Smooth muscle cell (in vitro differentiated cells): ENCODE results near the gene SLC25A29. TPM values are rescaled to one million over a fixed set of nuclear protein-coding genes. Genes with fewer than 3 reads are reported as not detected.

ENCODE experiments used
- DNase-seq: peaks from one replicate; lab custom pipeline; 2025; ENCODE audit not compliant: unreplicated experiment; lab: John Stamatoyannopoulos, UW
- H2AFZ ChIP-seq: fragments of 200-600 bp; sonication (generic); 2 replicates; pipeline ENCODE4 v1.6.0; 2016; ENCODE audit warnings: antibody characterized with exemption, low read depth, mild to moderate bottlenecking
- H3F3A ChIP-seq: fragments of 200-600 bp; sonication (generic); 2 replicates; pipeline ENCODE4 v1.6.0; 2017; ENCODE audit warnings: antibody characterized with exemption, low read depth
- H3K27ac ChIP-seq: fragments of 200-600 bp; sonication (generic); 2 replicates; pipeline ENCODE4 v1.5.1; 2016; ENCODE audit warnings: low read depth, mild to moderate bottlenecking
- H3K27me3 ChIP-seq: fragments of 200-600 bp; sonication (generic); 2 replicates; pipeline ENCODE4 v1.6.1; 2016; ENCODE audit warnings: low read depth, mild to moderate bottlenecking
- H3K36me3 ChIP-seq: fragments of 200-600 bp; sonication (generic); 2 replicates; pipeline ENCODE4 v1.5.1; 2016; ENCODE audit warnings: low read depth
- H3K4me1 ChIP-seq: fragments of 200-600 bp; sonication (generic); 2 replicates; pipeline ENCODE4 v1.5.1; 2016; ENCODE audit warnings: low read depth
- H3K4me2 ChIP-seq: fragments of 200-600 bp; sonication (generic); 2 replicates; pipeline ENCODE4 v1.6.0; 2016; ENCODE audit warnings: mild to moderate bottlenecking
- H3K4me3 ChIP-seq: fragments of 200-600 bp; sonication (generic); 2 replicates; pipeline ENCODE4 v1.5.1; 2016; ENCODE audit warnings: mild to moderate bottlenecking
- H3K79me2 ChIP-seq: fragments of 200-600 bp; sonication (generic); 2 replicates; pipeline ENCODE4 v1.6.0; 2016; ENCODE audit warnings: low read depth, mild to moderate bottlenecking
- H3K9ac ChIP-seq: fragments of 200-600 bp; sonication (generic); 2 replicates; pipeline ENCODE4 v1.6.0; 2016; ENCODE audit warnings: low read depth
- H3K9me3 ChIP-seq: fragments of 200-600 bp; sonication (generic); replicated peaks from 2 replicates; pipeline ENCODE4 v1.5.1; 2016; ENCODE audit warnings: low read depth
- H4K20me1 ChIP-seq: fragments of 200-600 bp; sonication (generic); 2 replicates; pipeline ENCODE4 v1.6.0; 2016; ENCODE audit warnings: low read depth
- WGBS: methylation state at CpG from one replicate; pipeline ENCODE4 v1.1.7; 2016; ENCODE audit warnings: low lambda C conversion rate; 5-methylcytosine and 5-hydroxymethylcytosine counted together
- polyA plus RNA-seq: library from polyadenylated mRNA; unstranded; fragments of >200 nt; fragmentation: Nextera tagmentation; extraction: Ambion mirVana; gene quantifications from 2 replicates; pipeline ENCODE4 v1.2.1, GENCODE V29; 2016
- total RNA-seq: library from RNA; depleted of rRNA; stranded (reverse); fragments of >200 nt; gene quantifications from 2 replicates; pipeline ENCODE4 v1.2.3, GENCODE V29; 2014
- TF ChIP-seq, protein P1 (sequence below): fragments of 200-600 bp; sonication (generic); IDR thresholded peaks from 2 replicates; pipeline ENCODE4 v1.5.1; 2017; ENCODE audit warnings: borderline replicate concordance, mild to moderate bottlenecking, antibody characterized with exemption; ENCODE audit not compliant: insufficient read depth, poor library complexity, severe bottlenecking

SLC25A29 gene
- total and polyA plus RNA-seq, 2 experiments from 2014 or later = 27.5 to 31.8 TPM

DNA sequence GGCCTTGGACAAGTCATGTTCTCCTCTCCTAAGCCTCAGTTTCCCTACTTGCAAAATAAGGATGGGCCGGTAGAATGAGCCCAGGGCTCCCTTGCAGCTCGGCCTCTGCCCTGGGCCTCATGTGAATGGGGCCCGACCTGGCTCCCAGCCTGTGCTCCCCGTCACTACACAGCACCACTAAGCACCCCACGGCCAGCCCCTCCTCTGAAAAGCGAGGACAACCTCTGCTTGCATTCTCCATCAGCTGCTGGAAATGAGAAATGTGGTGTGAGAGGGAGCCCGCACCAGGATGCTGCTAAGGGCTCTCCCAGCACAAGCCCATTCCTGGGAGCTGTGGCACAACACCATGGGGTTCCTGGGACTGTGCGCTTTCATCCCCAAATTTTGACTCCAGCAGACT, 27.1 kb upstream of the SLC25A29 start:
- TF ChIP-seq, protein P1, sequence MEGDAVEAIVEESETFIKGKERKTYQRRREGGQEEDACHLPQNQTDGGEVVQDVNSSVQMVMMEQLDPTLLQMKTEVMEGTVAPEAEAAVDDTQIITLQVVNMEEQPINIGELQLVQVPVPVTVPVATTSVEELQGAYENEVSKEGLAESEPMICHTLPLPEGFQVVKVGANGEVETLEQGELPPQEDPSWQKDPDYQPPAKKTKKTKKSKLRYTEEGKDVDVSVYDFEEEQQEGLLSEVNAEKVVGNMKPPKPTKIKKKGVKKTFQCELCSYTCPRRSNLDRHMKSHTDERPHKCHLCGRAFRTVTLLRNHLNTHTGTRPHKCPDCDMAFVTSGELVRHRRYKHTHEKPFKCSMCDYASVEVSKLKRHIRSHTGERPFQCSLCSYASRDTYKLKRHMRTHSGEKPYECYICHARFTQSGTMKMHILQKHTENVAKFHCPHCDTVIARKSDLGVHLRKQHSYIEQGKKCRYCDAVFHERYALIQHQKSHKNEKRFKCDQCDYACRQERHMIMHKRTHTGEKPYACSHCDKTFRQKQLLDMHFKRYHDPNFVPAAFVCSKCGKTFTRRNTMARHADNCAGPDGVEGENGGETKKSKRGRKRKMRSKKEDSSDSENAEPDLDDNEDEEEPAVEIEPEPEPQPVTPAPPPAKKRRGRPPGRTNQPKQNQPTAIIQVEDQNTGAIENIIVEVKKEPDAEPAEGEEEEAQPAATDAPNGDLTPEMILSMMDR = no peak
- H3K9me3 ChIP-seq = no peaks in the 10 kb centered on the region
- no peak overlapping the region for H3K4me3 ChIP-seq
- H4K20me1 ChIP-seq = no peaks in the 10 kb centered on the region
- H3F3A ChIP-seq = no peaks in the 10 kb centered on the region
- no peaks in the 10 kb centered on the region for H3K79me2 ChIP-seq
- no peak overlapping the region for H2AFZ ChIP-seq
- no peak overlapping the region for H3K27ac ChIP-seq
- DNase-seq = no peak
- H3K4me2 ChIP-seq = no peak overlapping the region
- peaks cover 9% of the 10 kb centered on the region for H3K36me3 ChIP-seq
- H3K9ac ChIP-seq = no peak overlapping the region
- no peaks in the 10 kb centered on the region for H3K27me3 ChIP-seq
- H3K4me1 ChIP-seq = no peaks in the 10 kb centered on the region
- 98% methylated on average over 8 of the region's 8 CpGs for WGBS

DNA sequence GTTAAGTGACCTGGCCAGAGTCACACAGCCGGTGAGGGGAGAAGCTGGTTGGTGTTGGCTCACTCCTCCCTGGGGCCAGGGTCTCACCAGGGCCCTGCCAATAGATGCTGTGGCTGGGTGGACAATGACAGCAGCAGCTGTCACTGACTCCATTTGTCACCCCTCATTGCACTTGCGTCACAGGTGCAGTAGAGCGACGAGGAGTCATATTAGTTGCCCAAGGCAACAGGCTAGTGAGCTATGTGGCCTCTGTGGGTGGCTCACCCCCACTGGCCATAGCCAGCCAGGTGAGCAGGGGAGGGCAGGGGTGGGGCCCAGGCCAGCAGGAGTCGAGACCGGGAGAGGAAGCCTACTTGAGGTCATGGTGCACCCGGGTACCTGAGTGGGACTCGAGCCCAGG, 26.6 kb upstream of the SLC25A29 start:
- Histone ChIP-seq H3K4me1 (no peaks in the 10 kb centered on the region), H3K4me2 (no peak overlapping the region), H3K27me3 (no peaks in the 10 kb centered on the region), H4K20me1 (no peaks in the 10 kb centered on the region), H3K27ac (no peak overlapping the region), H3K79me2 (no peaks in the 10 kb centered on the region), H3K9me3 (no peaks in the 10 kb centered on the region), H3K36me3 (peaks cover 9% of the 10 kb centered on the region), H3K4me3 (no peak overlapping the region), H2AFZ (no peak overlapping the region), H3F3A (no peaks in the 10 kb centered on the region), H3K9ac (no peak overlapping the region)
- no peak for DNase-seq
- 89% methylated on average over 8 of the region's 8 CpGs for WGBS
- TF ChIP-seq, protein P1 = no peak

DNA sequence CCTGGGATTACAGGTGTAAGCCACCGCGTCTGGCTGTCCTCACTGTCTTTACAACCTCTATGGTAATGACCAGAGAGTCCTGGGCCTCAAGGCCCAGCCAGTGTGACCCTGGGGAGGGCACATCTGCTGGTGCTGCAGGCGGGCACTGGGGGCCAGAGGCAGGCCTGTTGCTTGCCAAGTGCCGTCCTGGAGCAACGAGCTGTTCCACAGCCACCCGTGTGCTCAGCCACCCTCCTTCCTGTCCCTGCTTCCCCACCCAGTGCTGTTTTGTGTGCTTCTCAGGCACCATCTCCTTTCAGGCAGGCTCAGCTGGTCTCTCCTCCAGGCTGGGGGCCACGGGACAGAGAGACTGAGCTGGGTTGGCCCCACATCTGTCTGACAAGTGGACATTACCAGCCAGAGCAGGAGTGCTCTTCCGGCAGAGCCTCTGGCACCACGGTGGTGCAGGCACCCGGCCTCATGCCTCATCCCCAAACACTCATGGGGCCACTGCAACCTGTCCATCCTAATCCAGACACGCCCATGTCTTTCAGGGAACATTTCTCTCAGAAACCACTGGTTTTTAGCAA, 25.9 kb upstream of the SLC25A29 start:
- Histone ChIP-seq H3K9me3 (no peaks in the 10 kb centered on the region), H3K4me3 (no peak overlapping the region), H3K79me2 (no peaks in the 10 kb centered on the region), H3K27ac (no peak overlapping the region), H3K4me2 (no peak overlapping the region), H3K4me1 (no peaks in the 10 kb centered on the region), H4K20me1 (no peaks in the 10 kb centered on the region), H3K36me3 (peaks cover 9% of the 10 kb centered on the region), H3K27me3 (no peaks in the 10 kb centered on the region), H2AFZ (no peak overlapping the region), H3F3A (no peaks in the 10 kb centered on the region), H3K9ac (no peak overlapping the region)
- TF ChIP-seq, protein P1 = no peak
- 91% methylated on average over 11 of the region's 11 CpGs for WGBS
- no peak for DNase-seq

DNA sequence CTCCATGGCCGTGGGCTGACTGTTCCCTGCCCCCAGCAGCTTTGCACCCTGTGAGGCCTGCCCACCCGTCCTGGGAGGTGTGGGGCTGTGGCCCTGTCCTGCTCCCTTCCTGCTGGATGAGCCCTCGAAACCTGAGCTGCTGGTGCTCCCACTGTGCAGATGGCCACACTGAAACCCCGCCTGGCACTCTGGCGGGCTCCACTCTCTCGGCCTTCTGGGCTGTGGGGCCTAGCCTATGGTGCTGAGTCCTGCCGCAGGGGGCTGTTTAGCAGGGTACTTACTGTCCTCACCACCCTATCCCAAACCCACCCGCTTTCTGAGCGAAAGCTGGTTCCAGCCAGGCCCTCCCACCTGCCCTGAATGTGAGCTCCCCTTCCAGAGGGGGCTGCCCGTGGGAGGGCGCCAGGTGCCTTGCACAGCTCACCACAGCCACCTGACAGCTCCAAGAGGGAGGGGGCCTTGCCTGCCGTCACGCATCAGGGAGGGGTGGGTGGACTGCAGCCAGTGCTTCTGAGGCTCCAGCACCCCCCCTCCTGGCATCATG, 24.2 kb upstream of the SLC25A29 start:
- Histone ChIP-seq H3F3A (no peaks in the 10 kb centered on the region), H3K4me3 (no peak overlapping the region), H3K27ac (no peak overlapping the region), H3K36me3 (no peaks in the 10 kb centered on the region), H3K79me2 (no peaks in the 10 kb centered on the region), H3K9ac (no peak overlapping the region), H3K4me2 (no peak overlapping the region), H2AFZ (no peak overlapping the region), H3K27me3 (no peaks in the 10 kb centered on the region), H4K20me1 (no peaks in the 10 kb centered on the region), H3K9me3 (no peaks in the 10 kb centered on the region), H3K4me1 (no peaks in the 10 kb centered on the region)
- DNase-seq = no peak
- WGBS = 94% methylated on average over 13 of the region's 13 CpGs
- TF ChIP-seq, protein P1 = no peak
